SH-SY5Y (cell line): ENCODE results near the gene GPR139.

Source experiments
- GATA2 ChIP-seq: IDR thresholded peaks from 2 replicates; pipeline ENCODE4 v1.6.1; 2011; ENCODE audit warnings: mild to moderate bottlenecking, low read depth, low read length
- GATA3 ChIP-seq: IDR thresholded peaks from 2 replicates; pipeline ENCODE4 v1.6.1; 2011; ENCODE audit warnings: low read depth, mild to moderate bottlenecking, low read length, moderate library complexity

GRCh38 chr16:20072146-20072873, 1.4 kb downstream of the GPR139 start:
- TF ChIP-seq GATA2 (no peak), GATA3 (no peak)
